Ectodermal cell (in vitro differentiated cells): ENCODE measurements around the gene RNF157.
"Not testable (repeated sequence)": the region's sequence is repeated elsewhere in the genome, so short reads cannot be mapped to it uniquely, and the experiment has no call there.

Experiments used
- H3K27ac ChIP-seq: 2 replicates; pipeline ENCODE4 v1.7.0; 2013; ENCODE audit warnings: mild to moderate bottlenecking, low read depth, low read length; ENCODE audit not compliant: insufficient read depth, poor library complexity, severe bottlenecking
- H3K27me3 ChIP-seq: 2 replicates; pipeline ENCODE4 v1.7.0; 2013; ENCODE audit warnings: mild to moderate bottlenecking, low read length; ENCODE audit not compliant: insufficient read depth, control insufficient read depth, poor library complexity, severe bottlenecking
- H3K36me3 ChIP-seq: one replicate; pipeline ENCODE4 v1.7.0; 2013; ENCODE audit warnings: low read length; ENCODE audit not compliant: control insufficient read depth, insufficient read depth
- H3K4me1 ChIP-seq: one replicate; pipeline ENCODE4 v1.7.0; 2013; ENCODE audit warnings: low read length; ENCODE audit not compliant: control insufficient read depth, insufficient read depth
- H3K4me3 ChIP-seq: 2 replicates; pipeline ENCODE4 v1.7.0; 2013; ENCODE audit warnings: low read depth, low read length, control low read depth; ENCODE audit not compliant: insufficient read depth
- H3K9me3 ChIP-seq: 2 replicates; pipeline ENCODE4 v1.7.0; 2013; ENCODE audit warnings: mild to moderate bottlenecking, low read length, moderate library complexity; ENCODE audit not compliant: control insufficient read depth
- WGBS, 2 experiments: methylation state at CpG; one replicate each; pipeline ENCODE4 v1.1.7; 2013; ENCODE audit warnings: missing lambda C conversion rate in 2 of 2; 5-methylcytosine and 5-hydroxymethylcytosine counted together

Gene RNF157

GRCh38 chr17:76226749-76227148, 13.5 kb downstream of the RNF157 start:
- not testable (repeated sequence) for H3K27me3 ChIP-seq, H3K4me3 ChIP-seq, H3K36me3 ChIP-seq, H3K9me3 ChIP-seq, H3K27ac ChIP-seq, H3K4me1 ChIP-seq
- 95 to 96% methylated on average over 19 of the region's 19 CpGs for WGBS, 2 experiments

DNA sequence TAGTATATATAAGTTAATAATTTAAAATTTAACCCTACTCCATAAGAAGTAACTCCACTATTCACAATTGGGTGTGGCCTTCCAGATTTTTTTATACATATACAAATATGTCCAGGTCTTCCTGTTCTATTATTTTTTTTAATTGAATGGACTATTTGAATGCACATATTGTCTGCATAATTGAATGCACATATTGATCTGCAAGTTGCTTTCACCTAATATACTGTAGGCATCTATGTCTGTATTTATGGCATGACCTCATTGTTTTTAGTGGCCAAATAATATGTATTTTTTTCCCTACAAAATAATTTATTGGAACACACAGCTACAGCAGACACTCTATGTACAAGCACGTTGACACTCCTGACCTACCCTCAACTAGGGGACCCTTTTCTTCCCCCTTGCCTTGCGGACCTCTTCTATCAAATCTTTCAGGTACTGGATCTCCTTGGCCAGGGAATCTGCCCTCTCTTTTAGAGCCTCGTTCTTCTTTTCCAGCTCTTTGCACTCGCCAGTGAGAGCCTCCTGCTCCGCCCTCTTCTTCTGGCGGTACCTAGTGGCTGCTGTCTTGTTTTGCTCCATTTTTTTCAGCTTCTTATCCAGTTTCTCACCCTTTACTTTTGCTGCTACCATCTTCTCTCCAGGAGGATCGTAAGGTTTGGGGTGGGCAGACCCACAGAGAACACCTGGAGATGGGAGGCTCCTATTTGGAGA, 14.8 kb downstream of the RNF157 start:
- not testable (repeated sequence) for H3K9me3 ChIP-seq, H3K36me3 ChIP-seq, H3K4me1 ChIP-seq, H3K27ac ChIP-seq, H3K27me3 ChIP-seq, H3K4me3 ChIP-seq
- 71 to 84% methylated on average over 4 of the region's 7 CpGs for WGBS, 2 experiments

GRCh38 chr17:76223802-76224201, 16.5 kb downstream of the RNF157 start:
- no peaks in the 10 kb centered on the region for H3K9me3 ChIP-seq
- no peak overlapping the region for H3K4me3 ChIP-seq
- H3K4me1 ChIP-seq = no peaks in the 10 kb centered on the region
- no peaks in the 10 kb centered on the region for H3K36me3 ChIP-seq
- no peaks in the 10 kb centered on the region for H3K27me3 ChIP-seq
- WGBS, 2 experiments = 100% methylated on average over 1 of the region's 1 CpG; no CpG with 5 or more reads in 1 of the 2 experiments
- no peak overlapping the region for H3K27ac ChIP-seq

GRCh38 chr17:76219670-76220383, 20.5 kb downstream of the RNF157 start:
- Histone ChIP-seq H3K4me1 (no peaks in the 10 kb centered on the region), H3K27ac (no peak overlapping the region), H3K4me3 (no peak overlapping the region), H3K9me3 (no peaks in the 10 kb centered on the region), H3K36me3 (no peaks in the 10 kb centered on the region), H3K27me3 (no peaks in the 10 kb centered on the region)
- WGBS, 2 experiments = 90 to 93% methylated on average over 4 to 6 of the region's 7 CpGs

GRCh38 chr17:76217081-76217480, 23.2 kb downstream of the RNF157 start:
- Histone ChIP-seq H3K4me1 (no peaks in the 10 kb centered on the region), H3K4me3 (no peak overlapping the region), H3K27me3 (no peaks in the 10 kb centered on the region), H3K27ac (no peak overlapping the region), H3K9me3 (no peaks in the 10 kb centered on the region), H3K36me3 (no peaks in the 10 kb centered on the region)
- 95 to 100% methylated on average over 2 to 3 of the region's 3 CpGs for WGBS, 2 experiments

DNA sequence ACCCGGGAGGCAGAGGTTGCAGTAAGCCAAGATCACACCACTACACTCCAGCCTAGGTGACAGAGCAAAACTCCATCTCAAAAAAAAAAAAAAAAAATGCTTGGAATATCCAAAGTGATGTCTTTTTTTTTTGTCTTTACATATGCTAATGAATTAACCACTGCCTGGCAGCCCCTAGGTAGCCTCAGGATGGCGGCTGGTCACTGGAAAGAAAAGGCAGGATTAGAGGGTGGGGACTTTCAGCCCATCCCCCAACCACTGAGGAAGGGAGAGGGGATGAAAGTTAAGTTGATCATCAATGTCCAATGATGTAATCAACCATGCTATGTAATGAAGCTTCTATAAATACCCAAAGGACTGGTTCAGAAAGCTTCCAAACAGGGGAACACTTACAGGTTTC, 26.8 kb downstream of the RNF157 start:
- H3K27me3 ChIP-seq = no peaks in the 10 kb centered on the region
- H3K27ac ChIP-seq = no peak overlapping the region
- WGBS, 2 experiments = 0 to 52% methylated on average over 1 to 2 of the region's 2 CpGs
- no peaks in the 10 kb centered on the region for H3K4me1 ChIP-seq
- no peak overlapping the region for H3K4me3 ChIP-seq
- H3K36me3 ChIP-seq = no peaks in the 10 kb centered on the region
- H3K9me3 ChIP-seq = no peaks in the 10 kb centered on the region

GRCh38 chr17:76208120-76208519, 32.2 kb downstream of the RNF157 start:
- Histone ChIP-seq H3K4me1 (no peaks in the 10 kb centered on the region), H3K9me3 (no peaks in the 10 kb centered on the region), H3K27ac (no peak overlapping the region), H3K27me3 (no peaks in the 10 kb centered on the region), H3K36me3 (no peaks in the 10 kb centered on the region), H3K4me3 (no peak overlapping the region)
- WGBS, 2 experiments = 94 to 96% methylated on average over 1 of the region's 1 CpG

- Histone ChIP-seq H3K4me1 (no peaks in the 10 kb centered on the region), H3K27ac (no peak overlapping the region), H3K9me3 (no peaks in the 10 kb centered on the region), H3K27me3 (no peaks in the 10 kb centered on the region), H3K36me3 (no peaks in the 10 kb centered on the region), H3K4me3 (no peak overlapping the region)
- 90 to 91% methylated on average over 7 of the region's 7 CpGs for WGBS, 2 experiments
These were observed 32.8 kb downstream of the RNF157 start for GRCh38 chr17:76207275-76208059.

DNA sequence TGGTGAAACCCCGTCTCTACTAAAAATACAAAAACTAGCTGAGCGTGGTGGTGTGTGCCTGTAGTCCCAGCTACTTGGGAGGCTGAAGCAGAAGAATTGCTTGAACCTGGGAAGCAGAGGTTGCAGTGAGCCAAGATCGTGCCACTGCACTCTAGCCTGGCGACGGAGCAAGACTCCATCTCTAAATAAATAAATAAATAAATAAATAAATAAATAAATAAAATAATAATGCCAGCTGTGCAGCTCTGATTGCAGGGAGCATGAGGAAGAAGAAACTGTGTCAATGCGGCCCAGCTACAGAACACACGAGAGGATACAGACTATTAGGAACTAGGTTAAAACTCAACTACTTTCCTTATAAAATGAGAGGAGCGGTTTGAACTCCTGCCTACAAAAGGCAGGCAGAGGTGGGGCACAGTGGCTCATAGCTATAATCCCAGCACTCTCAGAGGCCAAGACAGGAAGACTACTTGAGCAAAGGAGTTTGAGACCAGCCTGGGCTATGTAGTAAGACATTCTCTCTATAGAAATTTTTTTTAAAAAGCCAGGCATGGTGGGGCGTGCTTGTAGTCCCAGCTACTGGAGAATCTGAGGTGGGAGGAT, 34.6 kb downstream of the RNF157 start:
- not testable (repeated sequence) for H3K4me1 ChIP-seq, H3K27ac ChIP-seq, H3K36me3 ChIP-seq, H3K4me3 ChIP-seq, H3K9me3 ChIP-seq, H3K27me3 ChIP-seq
- WGBS, 2 experiments = 94 to 95% methylated on average over 7 of the region's 9 CpGs

GRCh38 chr17:76204277-76204676, 36.0 kb downstream of the RNF157 start:
- WGBS, 2 experiments = 67 to 80% methylated on average over 3 of the region's 3 CpGs
- H3K27me3 ChIP-seq = no peaks in the 10 kb centered on the region
- H3K9me3 ChIP-seq = no peaks in the 10 kb centered on the region
- no peak overlapping the region for H3K4me3 ChIP-seq
- H3K27ac ChIP-seq = no peak overlapping the region
- H3K36me3 ChIP-seq = no peaks in the 10 kb centered on the region
- no peaks in the 10 kb centered on the region for H3K4me1 ChIP-seq
